ENCODE data around the gene TAGLN2.

TAGLN2 gene

DNA sequence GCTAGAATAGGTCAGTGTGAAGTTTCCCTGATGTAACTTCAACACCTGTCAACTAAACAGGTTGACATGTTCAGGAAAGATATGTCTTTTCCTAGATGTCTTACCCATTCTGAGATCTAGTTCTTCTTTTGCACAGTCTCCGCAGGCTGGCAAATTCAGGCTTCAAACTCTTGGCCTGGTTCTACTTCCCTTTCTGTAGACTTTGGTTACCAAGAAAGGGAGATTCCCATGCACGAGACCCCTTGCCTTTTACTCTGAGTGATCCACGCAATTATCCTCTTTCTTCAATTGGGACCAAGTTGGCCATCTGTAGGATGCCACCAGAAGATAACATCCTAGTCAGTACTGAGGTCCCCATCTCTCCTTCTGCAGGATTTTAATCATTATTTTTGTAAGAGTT lies 27.3 kb downstream of the TAGLN2 start:
- Histone ChIP-seq H3K27ac (ENCODE audit: poor library complexity, severe bottlenecking) (no peak overlapping the region), H3K9me3 (ENCODE audit: severe bottlenecking) (no peaks in the 10 kb centered on the region), H3K4me1 (ENCODE audit: insufficient read depth, poor library complexity, severe bottlenecking) (peaks cover 7% of the 10 kb centered on the region), H3K27me3 (ENCODE audit: insufficient read depth, poor library complexity, severe bottlenecking) (no peaks in the 10 kb centered on the region), H3K36me3 (ENCODE audit: low read depth) (no peaks in the 10 kb centered on the region), H3K4me3 (ENCODE audit: severe bottlenecking) (no peak overlapping the region)
- ATAC-seq (ENCODE audit: low read depth), result no peak
- no peak for DNase-seq (ENCODE audit: low spot score)
- TF ChIP-seq, protein P1, sequence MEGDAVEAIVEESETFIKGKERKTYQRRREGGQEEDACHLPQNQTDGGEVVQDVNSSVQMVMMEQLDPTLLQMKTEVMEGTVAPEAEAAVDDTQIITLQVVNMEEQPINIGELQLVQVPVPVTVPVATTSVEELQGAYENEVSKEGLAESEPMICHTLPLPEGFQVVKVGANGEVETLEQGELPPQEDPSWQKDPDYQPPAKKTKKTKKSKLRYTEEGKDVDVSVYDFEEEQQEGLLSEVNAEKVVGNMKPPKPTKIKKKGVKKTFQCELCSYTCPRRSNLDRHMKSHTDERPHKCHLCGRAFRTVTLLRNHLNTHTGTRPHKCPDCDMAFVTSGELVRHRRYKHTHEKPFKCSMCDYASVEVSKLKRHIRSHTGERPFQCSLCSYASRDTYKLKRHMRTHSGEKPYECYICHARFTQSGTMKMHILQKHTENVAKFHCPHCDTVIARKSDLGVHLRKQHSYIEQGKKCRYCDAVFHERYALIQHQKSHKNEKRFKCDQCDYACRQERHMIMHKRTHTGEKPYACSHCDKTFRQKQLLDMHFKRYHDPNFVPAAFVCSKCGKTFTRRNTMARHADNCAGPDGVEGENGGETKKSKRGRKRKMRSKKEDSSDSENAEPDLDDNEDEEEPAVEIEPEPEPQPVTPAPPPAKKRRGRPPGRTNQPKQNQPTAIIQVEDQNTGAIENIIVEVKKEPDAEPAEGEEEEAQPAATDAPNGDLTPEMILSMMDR (IDR thresholded peaks at IDR 0.05; ENCODE audit: poor library complexity, severe bottlenecking), result no peak

DNA sequence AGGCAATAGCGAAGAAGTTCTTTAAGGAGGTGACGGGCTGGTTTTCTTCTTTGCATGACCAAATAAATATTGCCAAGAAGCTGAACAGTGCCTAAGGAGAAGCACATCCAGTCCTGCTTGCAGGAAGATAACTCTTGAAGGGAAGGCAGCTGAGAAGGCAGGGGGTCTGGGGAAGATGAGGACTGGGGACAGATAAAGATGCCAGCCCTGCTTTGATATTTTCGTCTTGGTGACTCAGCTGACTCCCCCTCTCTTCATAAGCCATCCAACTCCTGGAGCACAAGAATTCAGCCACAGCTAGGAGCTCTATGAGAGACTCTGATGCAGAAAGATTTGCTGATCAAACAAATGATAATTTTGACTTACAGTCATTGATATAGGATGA lies 28.8 kb downstream of the TAGLN2 start:
- DNase-seq (ENCODE audit: low spot score) (no peak), ATAC-seq (ENCODE audit: low read depth) (no peak)
- TF ChIP-seq, protein P1 (IDR thresholded peaks at IDR 0.05; ENCODE audit: poor library complexity, severe bottlenecking), result no peak
- H3K36me3 ChIP-seq (ENCODE audit: low read depth), result no peaks in the 10 kb centered on the region
- H3K9me3 ChIP-seq (ENCODE audit: severe bottlenecking), result no peaks in the 10 kb centered on the region
- peaks cover 7% of the 10 kb centered on the region for H3K4me1 ChIP-seq (ENCODE audit: insufficient read depth, poor library complexity, severe bottlenecking)
- H3K27ac ChIP-seq (ENCODE audit: poor library complexity, severe bottlenecking), result no peak overlapping the region
- H3K4me3 ChIP-seq (ENCODE audit: severe bottlenecking), result no peak overlapping the region
- H3K27me3 ChIP-seq (ENCODE audit: insufficient read depth, poor library complexity, severe bottlenecking), result no peaks in the 10 kb centered on the region

DNA sequence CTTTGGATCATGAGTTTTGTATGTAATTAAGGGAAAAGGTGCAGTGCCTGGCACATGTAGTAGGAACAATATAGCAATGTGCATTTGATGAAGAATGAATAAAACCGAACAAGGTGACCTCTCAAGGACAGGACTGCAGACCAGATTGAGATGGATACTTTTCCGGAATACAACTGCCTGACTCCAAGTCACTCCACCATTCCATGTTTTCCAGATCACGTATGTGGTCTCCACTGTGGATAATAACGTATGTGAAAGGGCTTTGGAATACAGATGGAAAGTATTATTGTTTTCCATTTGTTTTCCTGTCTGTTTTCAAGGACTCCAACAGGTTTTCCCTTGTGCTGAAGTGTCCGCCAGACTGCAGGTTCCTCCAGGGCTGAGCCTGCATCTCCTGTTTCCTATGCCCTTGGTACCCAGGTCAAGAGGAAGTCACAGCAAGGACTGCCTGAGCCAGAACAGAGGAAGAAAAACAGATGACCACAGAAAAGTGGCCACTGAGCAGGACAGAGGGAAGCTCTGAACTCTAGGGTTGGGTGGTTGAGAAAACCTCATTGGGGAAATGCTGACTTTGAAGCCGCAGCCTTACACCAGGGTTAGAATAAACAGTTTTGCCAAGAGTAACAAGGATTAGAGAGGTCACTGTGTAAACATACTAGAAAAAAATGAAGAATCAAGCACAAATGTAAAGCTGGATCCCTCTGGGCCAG lies 29.3 kb downstream of the TAGLN2 start:
- H3K27ac ChIP-seq (ENCODE audit: poor library complexity, severe bottlenecking), result no peak overlapping the region
- TF ChIP-seq, protein P1 (IDR thresholded peaks at IDR 0.05; ENCODE audit: poor library complexity, severe bottlenecking), result no peak
- DNase-seq (ENCODE audit: low spot score), result peak; percentile 4

DNA sequence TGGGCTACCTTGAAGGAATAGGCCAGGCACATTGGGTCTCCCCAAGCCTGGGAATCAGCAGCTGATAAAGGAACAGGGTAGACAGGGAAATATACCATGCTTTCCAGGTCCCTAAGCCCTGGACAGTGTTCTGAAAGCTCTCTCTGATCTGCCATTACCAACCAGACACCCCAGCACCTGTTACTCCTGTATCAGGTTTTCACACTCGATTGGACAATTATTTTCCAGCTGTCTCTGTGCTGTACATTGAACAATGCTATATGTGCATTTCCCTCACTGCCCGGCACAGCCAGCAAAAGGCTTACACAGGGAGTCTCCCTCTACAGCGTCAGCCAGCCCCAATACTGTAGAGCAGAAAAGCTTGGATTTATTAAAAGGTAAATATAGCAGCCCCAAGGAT lies 30.0 kb downstream of the TAGLN2 start:
- Histone ChIP-seq H3K4me1 (ENCODE audit: insufficient read depth, poor library complexity, severe bottlenecking) (peaks cover 8% of the 10 kb centered on the region), H3K27ac (ENCODE audit: poor library complexity, severe bottlenecking) (no peak overlapping the region), H3K9me3 (ENCODE audit: severe bottlenecking) (no peaks in the 10 kb centered on the region), H3K36me3 (ENCODE audit: low read depth) (no peaks in the 10 kb centered on the region), H3K4me3 (ENCODE audit: severe bottlenecking) (no peak overlapping the region), H3K27me3 (ENCODE audit: insufficient read depth, poor library complexity, severe bottlenecking) (no peaks in the 10 kb centered on the region)
- DNase-seq (ENCODE audit: low spot score), result peak; percentile 3
- TF ChIP-seq, protein P1 (IDR thresholded peaks at IDR 0.05; ENCODE audit: poor library complexity, severe bottlenecking), result no peak
- no peak for ATAC-seq (ENCODE audit: low read depth)

More for the DNA sequence above, 29.3 kb downstream of the TAGLN2 start:
- peaks cover 11% of the 10 kb centered on the region for H3K4me1 ChIP-seq (ENCODE audit: insufficient read depth, poor library complexity, severe bottlenecking)
- H3K9me3 ChIP-seq (ENCODE audit: severe bottlenecking), result no peaks in the 10 kb centered on the region
- H3K27me3 ChIP-seq (ENCODE audit: insufficient read depth, poor library complexity, severe bottlenecking), result no peaks in the 10 kb centered on the region
- ATAC-seq (ENCODE audit: low read depth), result no peak
- no peaks in the 10 kb centered on the region for H3K36me3 ChIP-seq (ENCODE audit: low read depth)
- no peak overlapping the region for H3K4me3 ChIP-seq (ENCODE audit: severe bottlenecking)

DNA sequence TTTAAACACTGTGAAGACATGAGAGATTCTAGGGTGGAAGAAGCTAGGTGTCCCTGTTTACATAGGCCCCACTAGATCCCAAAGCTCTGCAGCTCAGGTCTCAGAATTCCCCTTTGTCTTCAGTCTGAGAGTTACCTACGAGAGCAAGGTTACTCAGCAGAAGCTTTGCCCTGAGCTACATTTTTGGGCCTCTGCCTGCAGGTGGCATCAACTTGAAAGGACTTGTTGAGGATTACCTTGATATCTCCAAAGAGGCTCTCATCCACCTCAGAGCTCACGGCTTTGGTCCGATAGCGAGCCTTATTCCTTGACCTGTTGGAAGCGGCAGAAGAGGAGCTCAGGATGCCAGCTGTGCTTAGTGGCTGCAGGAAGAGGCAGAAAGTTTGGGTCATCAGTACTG lies 32.4 kb downstream of the TAGLN2 start:
- Histone ChIP-seq H3K27me3 (ENCODE audit: insufficient read depth, poor library complexity, severe bottlenecking) (no peaks in the 10 kb centered on the region), H3K9me3 (ENCODE audit: severe bottlenecking) (no peaks in the 10 kb centered on the region), H3K27ac (ENCODE audit: poor library complexity, severe bottlenecking) (no peak overlapping the region), H3K4me1 (ENCODE audit: insufficient read depth, poor library complexity, severe bottlenecking) (peaks cover 19% of the 10 kb centered on the region), H3K36me3 (ENCODE audit: low read depth) (no peaks in the 10 kb centered on the region), H3K4me3 (ENCODE audit: severe bottlenecking) (no peak overlapping the region)
- TF ChIP-seq, protein P1 (IDR thresholded peaks at IDR 0.05; ENCODE audit: poor library complexity, severe bottlenecking), result peak; percentile 55
- no peak for DNase-seq (ENCODE audit: low spot score)
- no peak for ATAC-seq (ENCODE audit: low read depth)

All from RWPE2 (cell line).